ENCODE results near the gene SPRY4. TPM values are rescaled to one million over a fixed set of nuclear protein-coding genes. Genes with fewer than 3 reads are reported as not detected.
"Not testable (repeated sequence)": the region's sequence is repeated elsewhere in the genome, so short reads cannot be mapped to it uniquely, and the experiment has no call there.

SPRY4 gene, protein sequence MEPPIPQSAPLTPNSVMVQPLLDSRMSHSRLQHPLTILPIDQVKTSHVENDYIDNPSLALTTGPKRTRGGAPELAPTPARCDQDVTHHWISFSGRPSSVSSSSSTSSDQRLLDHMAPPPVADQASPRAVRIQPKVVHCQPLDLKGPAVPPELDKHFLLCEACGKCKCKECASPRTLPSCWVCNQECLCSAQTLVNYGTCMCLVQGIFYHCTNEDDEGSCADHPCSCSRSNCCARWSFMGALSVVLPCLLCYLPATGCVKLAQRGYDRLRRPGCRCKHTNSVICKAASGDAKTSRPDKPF
- total RNA-seq (under 1 TPM in 1 of 2 donors, not detected in 1; 0.26 TPM), total RNA-seq (0 to 0.38 reads per million in 2 donors)

DNA sequence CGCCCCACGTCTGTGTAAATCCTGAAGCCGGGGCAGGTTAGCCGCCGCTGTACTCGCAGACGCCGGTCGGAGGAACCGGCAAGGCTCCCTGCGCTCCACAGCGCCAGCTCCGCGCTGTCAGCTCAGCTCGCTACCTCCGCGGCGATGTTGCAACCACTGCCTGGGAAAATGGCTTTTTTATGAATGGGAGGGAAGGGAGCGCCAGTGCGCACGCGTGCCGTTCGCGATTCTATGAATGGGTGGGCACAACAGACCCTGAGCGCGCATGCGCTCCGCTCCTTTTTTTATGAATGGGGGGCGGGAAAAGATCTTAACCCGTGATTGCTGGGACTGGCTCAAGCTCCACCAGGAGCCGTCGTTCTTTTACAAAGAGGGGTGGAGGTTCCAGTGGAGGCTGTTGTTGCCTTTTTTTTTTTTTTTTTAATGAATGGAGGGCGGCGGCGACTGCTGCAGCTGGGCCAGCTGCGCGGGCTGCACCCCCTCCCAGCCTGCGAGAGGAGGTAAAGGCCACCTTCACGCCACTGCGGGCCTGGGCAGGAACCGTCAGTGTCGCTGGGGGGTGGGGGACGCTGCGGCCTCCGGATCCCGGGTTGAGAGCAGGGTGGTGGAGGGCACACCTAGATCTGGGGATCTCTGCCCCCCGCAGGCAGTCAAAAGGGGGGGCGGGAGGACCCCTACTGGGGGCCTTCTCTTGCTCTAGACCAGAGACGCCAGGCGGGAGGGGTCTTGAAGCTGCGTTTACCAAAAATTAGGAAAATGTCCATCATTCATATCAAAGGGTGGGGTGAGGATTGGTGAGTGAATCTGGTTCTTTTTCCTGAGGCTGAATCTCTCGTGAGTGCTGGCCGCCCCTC is at the start of gene SPRY4:
Gene SPRY4 (minus strand): TSS at position 151 of the 854 bp plus-strand sequence. CDS start 9,913 bp downstream, outside the sequence.
- Mint-ChIP-seq H3K4me1 (peaks cover 29% of the 10 kb centered on the region), H3K36me3 (ENCODE audit: low read depth) (peaks cover 4% of the 10 kb centered on the region), H3K27me3 (peaks cover 61% of the 10 kb centered on the region), H3K4me3 (peak within 1 kb of the TSS; percentile 88), H3K27ac (no peak within 1 kb of the TSS)
- peak; percentile 81 for ATAC-seq
- no peaks in the 10 kb centered on the region for H3K9me3 ChIP-seq (ENCODE audit: control insufficient read depth, low read length, poor library complexity, severe bottlenecking)
- peak; percentile 44 to 51 (median 48) for DNase-seq

DNA sequence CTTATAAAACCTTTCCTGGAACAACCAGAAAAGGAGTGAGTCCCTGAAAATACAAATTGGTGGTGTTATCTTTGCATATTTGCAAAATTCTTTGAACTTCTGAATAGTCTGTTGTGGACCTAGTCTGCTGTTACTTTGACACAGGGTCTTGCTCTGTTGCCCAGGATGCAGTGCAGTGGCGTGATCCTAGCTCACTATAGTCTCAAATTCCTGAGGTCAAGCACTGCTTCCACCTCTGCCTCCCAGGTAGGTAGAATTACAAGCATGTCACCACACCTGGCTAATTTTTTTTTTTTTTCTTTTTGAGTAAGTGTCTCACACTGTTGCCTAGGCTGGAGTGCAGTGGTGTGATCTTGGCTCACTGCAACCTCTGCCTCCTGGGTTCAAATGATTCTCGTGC is 43.7 kb upstream of the SPRY4 start:
- Mint-ChIP-seq H3K27ac (no peak overlapping the region), H3K4me3 (no peak overlapping the region), H3K36me3 (ENCODE audit: low read depth) (no peaks in the 10 kb centered on the region), H3K4me1 (peaks cover 8% of the 10 kb centered on the region), H3K27me3 (no peaks in the 10 kb centered on the region)
- no peak for DNase-seq
- H3K9me3 ChIP-seq (ENCODE audit: control insufficient read depth, low read length, poor library complexity, severe bottlenecking), result no peaks in the 10 kb centered on the region
- no peak for ATAC-seq

GRCh38 chr5:142366007-142366406 is 41.2 kb upstream of the SPRY4 start:
- Mint-ChIP-seq H3K27ac (no peak overlapping the region), H3K27me3 (no peaks in the 10 kb centered on the region), H3K4me3 (no peak overlapping the region), H3K4me1 (peaks cover 9% of the 10 kb centered on the region), H3K36me3 (ENCODE audit: low read depth) (no peaks in the 10 kb centered on the region)
- ATAC-seq (no peak), DNase-seq (no peak)
- no peaks in the 10 kb centered on the region for H3K9me3 ChIP-seq (ENCODE audit: control insufficient read depth, low read length, poor library complexity, severe bottlenecking)

GRCh38 chr5:142364251-142365145 is 39.7 kb upstream of the SPRY4 start:
- H3K36me3 Mint-ChIP-seq (ENCODE audit: low read depth), result no peaks in the 10 kb centered on the region

DNA sequence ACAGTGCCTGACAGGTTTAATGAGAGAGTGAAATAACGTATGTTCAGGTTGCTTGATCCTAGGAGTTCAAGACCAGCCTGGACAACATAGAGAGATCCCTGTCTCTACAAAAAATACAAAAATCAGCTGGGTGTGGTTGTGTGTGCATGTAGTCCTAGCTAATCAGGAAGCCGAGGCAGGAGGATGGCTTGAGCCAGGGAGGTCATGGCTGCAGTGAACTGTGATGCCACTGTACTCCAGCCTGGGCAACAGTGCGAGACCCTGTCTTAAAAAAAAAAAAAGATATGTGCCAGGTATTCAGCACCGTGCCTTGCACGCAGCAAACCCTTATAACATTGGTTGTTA is 38.8 kb upstream of the SPRY4 start:
- no peak overlapping the region for H3K4me3 Mint-ChIP-seq
- ATAC-seq (no peak), DNase-seq (no peak)
- H3K9me3 ChIP-seq (ENCODE audit: control insufficient read depth, low read length, poor library complexity, severe bottlenecking), result no peaks in the 10 kb centered on the region
- peaks cover 25% of the 10 kb centered on the region for H3K4me1 Mint-ChIP-seq
- H3K27me3 Mint-ChIP-seq, result no peaks in the 10 kb centered on the region
- no peaks in the 10 kb centered on the region for H3K36me3 Mint-ChIP-seq (ENCODE audit: low read depth)
- no peak overlapping the region for H3K27ac Mint-ChIP-seq

More at GRCh38 chr5:142364251-142365145, 39.7 kb upstream of the SPRY4 start:
- ATAC-seq (no peak), DNase-seq (no peak)
- Mint-ChIP-seq H3K27ac (no peak overlapping the region), H3K27me3 (no peaks in the 10 kb centered on the region), H3K4me3 (no peak overlapping the region), H3K4me1 (peaks cover 23% of the 10 kb centered on the region)
- H3K9me3 ChIP-seq (ENCODE audit: control insufficient read depth, low read length, poor library complexity, severe bottlenecking), result no peaks in the 10 kb centered on the region

GRCh38 chr5:142362193-142362592 is 37.4 kb upstream of the SPRY4 start:
- H3K4me3 Mint-ChIP-seq; H3K27ac Mint-ChIP-seq; ATAC-seq; H3K36me3 Mint-ChIP-seq (ENCODE audit: low read depth); H3K27me3 Mint-ChIP-seq; H3K9me3 ChIP-seq (ENCODE audit: control insufficient read depth, low read length, poor library complexity, severe bottlenecking); DNase-seq: not testable (repeated sequence)
- peaks cover 35% of the 10 kb centered on the region for H3K4me1 Mint-ChIP-seq

- peaks cover 32% of the 10 kb centered on the region for H3K4me1 Mint-ChIP-seq
- H3K9me3 ChIP-seq (ENCODE audit: control insufficient read depth, low read length, poor library complexity, severe bottlenecking), result no peaks in the 10 kb centered on the region
- H3K27ac Mint-ChIP-seq, result peak overlapping the region; percentile 37
- H3K36me3 Mint-ChIP-seq (ENCODE audit: low read depth), result no peaks in the 10 kb centered on the region
- H3K27me3 Mint-ChIP-seq, result no peaks in the 10 kb centered on the region
- ATAC-seq (no peak), DNase-seq (no peak)
- H3K4me3 Mint-ChIP-seq, result no peak overlapping the region
Measured at GRCh38 chr5:142360607-142361120, 35.8 kb upstream of the SPRY4 start.

GRCh38 chr5:142360051-142360498 is 35.3 kb upstream of the SPRY4 start:
- Mint-ChIP-seq H3K36me3 (ENCODE audit: low read depth) (no peaks in the 10 kb centered on the region), H3K27ac (no peak overlapping the region), H3K27me3 (no peaks in the 10 kb centered on the region), H3K4me1 (peaks cover 30% of the 10 kb centered on the region), H3K4me3 (no peak overlapping the region)
- ATAC-seq (no peak), DNase-seq (no peak)
- H3K9me3 ChIP-seq (ENCODE audit: control insufficient read depth, low read length, poor library complexity, severe bottlenecking), result no peaks in the 10 kb centered on the region

GRCh38 chr5:142358648-142359047 is 33.8 kb upstream of the SPRY4 start:
- H3K9me3 ChIP-seq (ENCODE audit: control insufficient read depth, low read length, poor library complexity, severe bottlenecking), result no peaks in the 10 kb centered on the region
- Mint-ChIP-seq H3K4me1 (peaks cover 32% of the 10 kb centered on the region), H3K27ac (no peak overlapping the region), H3K36me3 (ENCODE audit: low read depth) (no peaks in the 10 kb centered on the region), H3K4me3 (no peak overlapping the region), H3K27me3 (no peaks in the 10 kb centered on the region)
- no peak for ATAC-seq
- no peak for DNase-seq

DNA sequence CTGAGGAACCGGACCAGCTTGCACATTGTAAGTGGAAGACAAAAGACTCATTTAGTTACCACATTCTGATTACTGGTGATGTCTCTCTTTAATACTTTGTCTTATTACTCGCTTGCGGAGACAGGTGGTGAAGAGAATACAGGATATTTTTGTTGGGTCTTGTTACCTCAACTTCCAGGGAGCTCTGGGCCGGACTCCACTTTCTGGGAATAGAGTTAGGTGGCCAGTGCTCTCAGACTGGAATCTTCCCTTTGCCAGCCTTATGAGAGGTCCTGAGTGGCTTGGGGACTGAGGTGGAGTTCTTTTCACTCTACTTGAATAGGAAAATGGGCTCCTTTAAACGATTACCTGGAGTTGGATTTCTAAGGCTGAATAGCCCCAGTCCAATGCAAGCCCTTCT is 33.3 kb upstream of the SPRY4 start:
- ATAC-seq (no peak), DNase-seq (no peak)
- Mint-ChIP-seq H3K4me3 (peak overlapping the region; percentile 88), H3K27ac (peak overlapping the region; percentile 83), H3K36me3 (ENCODE audit: low read depth) (no peaks in the 10 kb centered on the region), H3K27me3 (no peaks in the 10 kb centered on the region), H3K4me1 (peaks cover 34% of the 10 kb centered on the region)
- no peaks in the 10 kb centered on the region for H3K9me3 ChIP-seq (ENCODE audit: control insufficient read depth, low read length, poor library complexity, severe bottlenecking)

DNA sequence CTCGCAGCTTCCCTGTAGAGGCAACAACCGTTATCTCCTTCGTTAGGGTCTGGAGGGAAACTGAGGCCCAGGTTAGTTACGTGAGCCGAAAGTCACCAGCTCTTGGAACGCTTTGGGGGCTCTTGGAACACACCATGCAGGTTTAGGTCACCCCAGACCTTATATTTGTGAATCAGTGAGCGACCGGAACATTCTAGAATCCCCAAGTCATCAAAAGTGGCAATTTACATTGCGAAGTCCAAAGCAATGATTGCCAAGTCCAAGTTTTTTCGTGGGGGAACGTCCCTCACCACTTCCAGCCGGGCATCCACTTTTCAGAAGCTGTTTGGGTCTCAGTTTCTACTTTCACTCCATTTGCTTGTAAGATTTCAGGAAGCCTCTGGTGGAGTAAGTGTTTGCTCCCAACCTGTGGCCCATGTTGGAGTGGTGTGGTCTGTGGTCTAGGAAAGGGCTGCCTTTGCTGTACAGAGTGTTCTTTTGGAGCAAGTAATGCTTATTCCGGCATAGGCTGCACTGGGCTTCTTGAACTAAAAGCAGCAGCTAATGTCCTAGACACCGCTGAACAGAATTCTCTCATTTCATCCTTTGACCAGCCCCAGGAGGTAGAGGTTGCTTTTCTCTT is 32.8 kb upstream of the SPRY4 start:
- Mint-ChIP-seq H3K4me3 (peak overlapping the region; percentile 88), H3K27ac (peak overlapping the region; percentile 83), H3K4me1 (peaks cover 34% of the 10 kb centered on the region), H3K36me3 (ENCODE audit: low read depth) (no peaks in the 10 kb centered on the region), H3K27me3 (no peaks in the 10 kb centered on the region)
- H3K9me3 ChIP-seq (ENCODE audit: control insufficient read depth, low read length, poor library complexity, severe bottlenecking), result no peaks in the 10 kb centered on the region
- DNase-seq (no peak), ATAC-seq (no peak)

- H3K4me1 Mint-ChIP-seq, result peaks cover 34% of the 10 kb centered on the region
- H3K27me3 Mint-ChIP-seq, result no peaks in the 10 kb centered on the region
- no peaks in the 10 kb centered on the region for H3K9me3 ChIP-seq (ENCODE audit: control insufficient read depth, low read length, poor library complexity, severe bottlenecking)
- DNase-seq, result peak; percentile 77 to 81 (median 78)
- peak overlapping the region; percentile 83 for H3K27ac Mint-ChIP-seq
- H3K4me3 Mint-ChIP-seq, result peak overlapping the region; percentile 88
- H3K36me3 Mint-ChIP-seq (ENCODE audit: low read depth), result no peaks in the 10 kb centered on the region
- ATAC-seq, result peak; percentile 90
Measured at GRCh38 chr5:142356716-142357468, 32.1 kb upstream of the SPRY4 start.
